ENCODE measurements around the gene MEGF11.

Gene MEGF11

GRCh38 chr15:66253418-66254088, at the start of gene MEGF11:
Gene MEGF11, minus strand, starts transcription at chr15:66253750. Its CDS starts 125,347 bp downstream, at chr15:66128403.
- H3K4me3 ChIP-seq: peak within 1 kb of the TSS; percentile 17 to 48 (median 24)

GRCh38 chr15:66302489-66303278, 49.1 kb upstream of the MEGF11 start:
- Histone ChIP-seq H3K4me3 (no peak overlapping the region), H3K27ac (no peak overlapping the region)

More at GRCh38 chr15:66253418-66254088, at the start of gene MEGF11:
- no peak within 1 kb of the TSS for H3K27ac ChIP-seq

GRCh38 chr15:66298803-66299251, 45.3 kb upstream of the MEGF11 start:
- Histone ChIP-seq H3K27ac (no peak overlapping the region), H3K4me3 (no peak overlapping the region)

GRCh38 chr15:66296186-66296585, 42.6 kb upstream of the MEGF11 start:
- Histone ChIP-seq H3K27ac (no peak overlapping the region), H3K4me3 (no peak overlapping the region)

GRCh38 chr15:66294932-66295235, 41.3 kb upstream of the MEGF11 start:
- peak overlapping the region in 1 of 7 experiments; percentile 52 for H3K4me3 ChIP-seq
- H3K27ac ChIP-seq: peak overlapping the region in 7 of 21 experiments; percentile 79 to 95 (median 92)

GRCh38 chr15:66294157-66294931, 40.8 kb upstream of the MEGF11 start:
- peak overlapping the region; percentile 65 to 95 (median 90) for H3K27ac ChIP-seq

GRCh38 chr15:66293419-66294156, 40.0 kb upstream of the MEGF11 start, which contains the start of gene DIS3L:
Gene DIS3L, plus strand, starts transcription at chr15:66293568. Its CDS starts 29 bp downstream, at chr15:66293597.
- Histone ChIP-seq H3K4me3 (peak within 1 kb of the TSS; percentile 52 to 80 (median 64)), H3K27ac (peak within 1 kb of the TSS; percentile 65 to 95 (median 90))

More at GRCh38 chr15:66294157-66294931, 40.8 kb upstream of the MEGF11 start:
- H3K4me3 ChIP-seq: peak overlapping the region; percentile 52 to 80 (median 64)

GRCh38 chr15:66292571-66293418, 39.2 kb upstream of the MEGF11 start:
- Histone ChIP-seq H3K4me3 (peak overlapping the region; percentile 52 to 80 (median 64)), H3K27ac (peak overlapping the region; percentile 65 to 95 (median 90))

GRCh38 chr15:66291816-66292570, 38.4 kb upstream of the MEGF11 start:
- Histone ChIP-seq H3K4me3 (no peak overlapping the region), H3K27ac (peak overlapping the region in 1 of 21 experiments; percentile 89)

GRCh38 chr15:66290518-66290917, 37.0 kb upstream of the MEGF11 start:
- Histone ChIP-seq H3K4me3 (no peak overlapping the region), H3K27ac (no peak overlapping the region)

- no peak overlapping the region for H3K27ac ChIP-seq
- H3K4me3 ChIP-seq: no peak overlapping the region
Measured at GRCh38 chr15:66290007-66290406, 36.5 kb upstream of the MEGF11 start.

- no peak overlapping the region for H3K27ac ChIP-seq
Measured at GRCh38 chr15:66288551-66289185, 35.1 kb upstream of the MEGF11 start.

GRCh38 chr15:66288093-66288492, 34.5 kb upstream of the MEGF11 start:
- Histone ChIP-seq H3K4me3 (no peak overlapping the region), H3K27ac (no peak overlapping the region)

More at GRCh38 chr15:66288551-66289185, 35.1 kb upstream of the MEGF11 start:
- no peak overlapping the region for H3K4me3 ChIP-seq

- no peak overlapping the region for H3K4me3 ChIP-seq
Measured at GRCh38 chr15:66287461-66288057, 34.0 kb upstream of the MEGF11 start.

GRCh38 chr15:66285533-66286280, 32.2 kb upstream of the MEGF11 start:
- Histone ChIP-seq H3K4me3 (no peak overlapping the region), H3K27ac (no peak overlapping the region)

More at GRCh38 chr15:66287461-66288057, 34.0 kb upstream of the MEGF11 start:
- H3K27ac ChIP-seq: no peak overlapping the region

- no peak overlapping the region for H3K4me3 ChIP-seq
Measured at GRCh38 chr15:66284271-66284670, 30.7 kb upstream of the MEGF11 start.

More at GRCh38 chr15:66284271-66284670, 30.7 kb upstream of the MEGF11 start:
- H3K27ac ChIP-seq: no peak overlapping the region
